H1 (cell line): ENCODE measurements around the gene IARS2. TPM values are rescaled to one million over a fixed set of nuclear protein-coding genes. Genes with fewer than 3 reads are reported as not detected.
"Not testable (repeated sequence)": the region's sequence is repeated elsewhere in the genome, so short reads cannot be mapped to it uniquely, and the experiment has no call there.

ENCODE experiments used
- CTCF ChIA-PET: fragments of 300-600 bp; sonication (Branson Sonifier 250); formaldehyde crosslinking; loops from one replicate; lab custom pipeline; 2021; ENCODE audit not compliant: partially characterized antibody; lab: Charles Lee
- POLR2A ChIA-PET: fragments of 300-600 bp; sonication (Branson Sonifier 250); formaldehyde crosslinking; loops from one replicate; lab custom pipeline; 2021; ENCODE audit warnings: inconsistent platforms; ENCODE audit not compliant: partially characterized antibody; lab: Charles Lee
- DNase-seq, 2 experiments: peaks; one replicate each; pipeline versions ENCODE4 v3.0.0 to v3.0.0-alpha.2; 2010 to 2022; ENCODE audit warnings: low spot score in 2 of 2, low read depth in 1 of 2, mixed read lengths in 1 of 2
- FAIRE-seq: peaks from 2 replicates; lab custom pipeline; 2011; peaks lifted over from hg19 to GRCh38; lab: Jason Lieb, UNC
- H2AFZ ChIP-seq: 2 replicates; pipeline ENCODE4 v1.8.1; 2012; ENCODE audit warnings: low read length, inconsistent platforms
- H2AK5ac ChIP-seq: 2 replicates; pipeline ENCODE4 v1.6.1; 2013; ENCODE audit warnings: low read depth, low read length
- H2BK120ac ChIP-seq: replicated peaks from 2 replicates; pipeline ENCODE3; 2013; ENCODE audit warnings: low read depth, low read length, inconsistent platforms
- H2BK12ac ChIP-seq: 2 replicates; pipeline ENCODE4 v1.6.1; 2013; ENCODE audit warnings: low read depth, low read length
- H2BK15ac ChIP-seq: 2 replicates; pipeline ENCODE4 v1.6.1; 2013; ENCODE audit warnings: low read length
- H2BK20ac ChIP-seq: 2 replicates; pipeline ENCODE4 v1.6.1; 2013; ENCODE audit warnings: low read length
- H2BK5ac ChIP-seq: 2 replicates; pipeline ENCODE4 v1.6.1; 2013; ENCODE audit warnings: low read depth, low read length
- H3K14ac ChIP-seq: 2 replicates; pipeline ENCODE4 v1.6.1; 2013; ENCODE audit warnings: inconsistent platforms; ENCODE audit not compliant: insufficient read length
- H3K18ac ChIP-seq: 2 replicates; pipeline ENCODE4 v1.6.1; 2013; ENCODE audit warnings: low read length; ENCODE audit errors: extremely low read depth
- H3K23ac ChIP-seq: 2 replicates; pipeline ENCODE4 v1.6.1; 2013; ENCODE audit warnings: inconsistent platforms; ENCODE audit not compliant: insufficient read length
- H3K23me2 ChIP-seq: 2 replicates; pipeline ENCODE4 v1.6.1; 2013; ENCODE audit warnings: low read depth, low read length
- H3K27ac ChIP-seq: 2 replicates; pipeline ENCODE4 v1.6.1; 2011; ENCODE audit warnings: low read depth, low read length, inconsistent platforms
- H3K27me3 ChIP-seq, 4 experiments: replicated peaks in 1 of 4; 1 replicate in 1 of 4; 2 replicates in 3 of 4; pipeline versions ENCODE4 v1.6.1 to v1.8.1; 2011 to 2013; ENCODE audit warnings: low read length in 3 of 4, mild to moderate bottlenecking in 3 of 4, inconsistent platforms in 2 of 4, mixed read lengths in 2 of 4, moderate library complexity in 1 of 4; ENCODE audit not compliant: control insufficient read depth in 3 of 4, insufficient read depth in 3 of 4; ENCODE audit errors: extremely low read depth in 1 of 4
- H3K36me3 ChIP-seq, 4 experiments: 2 replicates each; pipeline versions ENCODE4 v1.6.1 to v1.8.1; 2011 to 2013; ENCODE audit warnings: mild to moderate bottlenecking in 4 of 4, low read length in 3 of 4, moderate library complexity in 2 of 4, control low read depth in 1 of 4, inconsistent platforms in 1 of 4; ENCODE audit not compliant: insufficient read depth in 4 of 4, control insufficient read depth in 2 of 4
- H3K4ac ChIP-seq: replicated peaks from 2 replicates; pipeline ENCODE3; 2013; ENCODE audit warnings: low read length, low read depth, mixed read lengths, inconsistent platforms; ENCODE audit not compliant: insufficient read length
- H3K4me1 ChIP-seq, 4 experiments: replicated peaks in 1 of 4; 1 replicate in 1 of 4; 2 replicates in 3 of 4; pipeline versions ENCODE4 v1.6.1 to v1.8.1; 2011 to 2013; ENCODE audit warnings: low read length in 3 of 4, inconsistent platforms in 2 of 4, mixed read lengths in 1 of 4; ENCODE audit not compliant: insufficient read depth in 4 of 4, control insufficient read depth in 3 of 4
- H3K4me2 ChIP-seq, 2 experiments: 2 replicates each; pipeline versions ENCODE4 v1.6.1 to v1.8.1; 2011 to 2013; ENCODE audit warnings: low read depth in 2 of 2, low read length in 2 of 2, control low read depth in 1 of 2, inconsistent platforms in 1 of 2, mild to moderate bottlenecking in 1 of 2; ENCODE audit not compliant: insufficient read depth in 1 of 2
- H3K4me3 ChIP-seq, 4 experiments: fragments of 200-600, 300-600 bp in 1 of 4; sonication (generic), shearing (Covaris generic), sonication (Bioruptor Twin) in 1 of 4; 2 replicates each; pipeline versions ENCODE4 v1.5.1 to v1.8.1; 2011 to 2016; ENCODE audit warnings: low read length in 4 of 4, low read depth in 3 of 4, control low read depth in 2 of 4, inconsistent platforms in 2 of 4, mild to moderate bottlenecking in 2 of 4, mixed read lengths in 1 of 4, moderate library complexity in 1 of 4; ENCODE audit not compliant: insufficient read depth in 2 of 4; ENCODE audit errors: extremely low read depth in 1 of 4
- H3K56ac ChIP-seq: replicated peaks from 2 replicates; pipeline ENCODE3; 2013; ENCODE audit warnings: low read depth, mild to moderate bottlenecking, mixed read lengths, low read length, inconsistent platforms; ENCODE audit not compliant: insufficient read length
- H3K79me1 ChIP-seq: 2 replicates; pipeline ENCODE4 v1.6.1; 2013; ENCODE audit warnings: low read depth, low read length, control low read depth
- H3K79me2 ChIP-seq, 2 experiments: 2 replicates each; pipeline versions ENCODE4 v1.6.1 to v1.8.1; 2012 to 2013; ENCODE audit warnings: low read length in 2 of 2, mild to moderate bottlenecking in 2 of 2, inconsistent platforms in 1 of 2; ENCODE audit not compliant: insufficient read depth in 2 of 2, control insufficient read depth in 1 of 2
- H3K9ac ChIP-seq, 4 experiments: replicated peaks in 1 of 4; 1 replicate in 1 of 4; 2 replicates in 3 of 4; pipeline versions ENCODE4 v1.6.1 to v1.8.1; 2011 to 2013; ENCODE audit warnings: low read depth in 3 of 4, low read length in 3 of 4, control low read depth in 2 of 4, mild to moderate bottlenecking in 2 of 4, moderate library complexity in 2 of 4, inconsistent platforms in 1 of 4; ENCODE audit errors: extremely low read depth in 1 of 4
- H3K9me3 ChIP-seq, 2 experiments: 2 replicates each; pipeline versions ENCODE4 v1.6.1 to v1.8.1; 2012 to 2013; ENCODE audit warnings: mild to moderate bottlenecking in 2 of 2, moderate library complexity in 2 of 2, control low read depth in 1 of 2, inconsistent platforms in 1 of 2, low read depth in 1 of 2, low read length in 1 of 2, mixed read lengths in 1 of 2; ENCODE audit not compliant: insufficient read depth in 2 of 2
- H4K20me1 ChIP-seq, 2 experiments: replicated peaks in 1 of 2; 2 replicates each; pipeline versions ENCODE3 to v1.8.1; 2011 to 2013; ENCODE audit warnings: inconsistent platforms in 2 of 2, low read length in 2 of 2, mild to moderate bottlenecking in 1 of 2; ENCODE audit not compliant: insufficient read depth in 2 of 2, control insufficient read depth in 1 of 2
- H4K5ac ChIP-seq: 2 replicates; pipeline ENCODE4 v1.6.1; 2013; ENCODE audit warnings: low read length, low read depth, mixed read lengths, inconsistent platforms; ENCODE audit not compliant: insufficient read length
- H4K8ac ChIP-seq: 2 replicates; pipeline ENCODE4 v1.8.0; 2013; ENCODE audit warnings: mild to moderate bottlenecking, moderate library complexity, low read length, inconsistent platforms; ENCODE audit not compliant: insufficient read depth; ENCODE audit errors: extremely low read depth
- H4K91ac ChIP-seq: replicated peaks from 2 replicates; pipeline ENCODE3; 2013; ENCODE audit warnings: low read length, mixed read lengths, inconsistent platforms; ENCODE audit not compliant: insufficient read length
- WGBS, 2 experiments: shearing (Covaris generic) in 1 of 2; methylation state at CpG; one replicate each; pipeline versions ENCODE4 v1.1.6 to v1.1.7; 2013 to 2015; ENCODE audit warnings: low lambda C conversion rate in 2 of 2, mixed read lengths in 2 of 2, inconsistent platforms in 1 of 2, low coverage in 1 of 2, missing lambda C conversion rate in 1 of 2; ENCODE audit not compliant: insufficient replicate concordance in 2 of 2, insufficient coverage in 1 of 2, insufficient read length in 1 of 2; ENCODE audit errors: extremely low coverage in 1 of 2, missing lambda C conversion rate in 1 of 2; 5-methylcytosine and 5-hydroxymethylcytosine counted together
- polyA plus RNA-seq, 7 experiments: library from polyadenylated mRNA; depleted of rRNA in 3 of 7; stranded (reverse) in 5 of 7; unstranded in 2 of 7; fragments of >200 nt in 5 of 7; fragments of 200-250 nt in 2 of 7; gene quantifications; 1 replicate in 5 of 7; 2 replicates in 1 of 7; 4 replicates in 1 of 7; pipeline versions ENCODE4 v1.2.1 to v1.2.3, GENCODE V29; 2011 to 2013; ENCODE audit warnings: missing spikeins in 2 of 7, mixed read lengths in 2 of 7
- total RNA-seq: library from RNA; stranded (reverse); fragmentation: NEBNext Ultra II Directional; extraction: Animal tissue kit (Norgen Biotek cat#: 25700); gene quantifications from 2 replicates; pipeline ENCODE4 v1.2.1, GENCODE V29; 2021

IARS2 gene
- total and polyA plus RNA-seq, 2 of the 8 experiments (the other 6 are each of a cell fraction or from before 2014, with no cell fraction given) = 15.0 to 69.8 TPM

GRCh38 chr1:220169887-220170286 lies 76.0 kb downstream of the IARS2 start:
- H3K56ac ChIP-seq, H3K79me2 ChIP-seq, H2BK15ac ChIP-seq, H3K9ac ChIP-seq, H3K27me3 ChIP-seq, H3K4me2 ChIP-seq, H4K8ac ChIP-seq, H4K20me1 ChIP-seq, POLR2A ChIA-PET, H2BK20ac ChIP-seq, H2BK120ac ChIP-seq, H3K4me3 ChIP-seq, H4K91ac ChIP-seq, H2AK5ac ChIP-seq, H2AFZ ChIP-seq, H3K18ac ChIP-seq, H3K4ac ChIP-seq, CTCF ChIA-PET, DNase-seq, H2BK5ac ChIP-seq, H3K4me1 ChIP-seq, H3K14ac ChIP-seq, H2BK12ac ChIP-seq, FAIRE-seq, H3K23me2 ChIP-seq, H3K27ac ChIP-seq, H3K23ac ChIP-seq, H3K9me3 ChIP-seq, H3K79me1 ChIP-seq, H4K5ac ChIP-seq: not testable (repeated sequence)
- H3K36me3 ChIP-seq = peaks cover 2 to 56% (median 38%) of the 10 kb centered on the region in 4 experiments
- 94% methylated on average over 4 of the region's 4 CpGs; no CpG with 5 or more reads in 1 of the 2 experiments for WGBS, 2 experiments
